ENCODE measurements around the gene SLC25A21. TPM values are rescaled to one million over a fixed set of nuclear protein-coding genes. Genes with fewer than 3 reads are reported as not detected.

SLC25A21 gene
- total and polyA plus RNA-seq, 2 of the 13 experiments (the other 11 are each of a cell fraction or from before 2014, with no cell fraction given) = 1.9 to 2.9 TPM

DNA sequence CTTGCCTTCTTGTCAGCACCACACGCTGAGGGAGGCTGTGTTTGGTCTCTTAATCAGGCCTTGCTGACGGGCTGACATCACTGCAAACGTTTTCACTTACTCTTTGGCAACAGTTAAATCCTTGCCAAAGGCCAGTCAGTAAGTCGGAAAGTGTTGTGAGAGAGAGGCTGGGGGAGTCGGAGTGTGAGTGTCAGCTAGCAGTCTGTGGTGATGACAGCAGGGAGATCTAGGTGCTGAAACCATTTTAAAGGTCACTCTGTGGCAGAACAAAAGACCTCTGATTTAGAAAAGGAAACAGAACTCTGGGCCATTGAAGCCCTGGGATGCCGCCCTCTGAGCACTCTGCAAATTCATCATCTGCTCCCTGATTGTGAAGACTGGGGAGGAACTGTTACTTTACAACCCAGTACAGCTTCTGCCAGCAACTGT, 367.3 kb downstream of the SLC25A21 start (continued):
- TF ChIP-seq ZNF770 (CRISPR knock-in tag; IDR thresholded peaks at IDR 0.05) (no peak), ZNF589 (CRISPR knock-in tag; conservative IDR thresholded peaks at IDR 0.05) (no peak), KDM6A (CRISPR knock-in tag; IDR thresholded peaks at IDR 0.05; ENCODE audit: low read depth) (no peak), KLF9 (CRISPR knock-in tag; IDR thresholded peaks at IDR 0.05; ENCODE audit: low read depth) (no peak), ZNF468 (CRISPR knock-in tag; IDR thresholded peaks at IDR 0.05) (no peak), IKZF1 (IDR thresholded peaks at IDR 0.05) (no peak)
- TF ChIP-seq, protein P1, sequence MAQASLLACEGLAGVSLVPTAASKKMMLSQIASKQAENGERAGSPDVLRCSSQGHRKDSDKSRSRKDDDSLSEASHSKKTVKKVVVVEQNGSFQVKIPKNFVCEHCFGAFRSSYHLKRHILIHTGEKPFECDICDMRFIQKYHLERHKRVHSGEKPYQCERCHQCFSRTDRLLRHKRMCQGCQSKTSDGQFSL (CRISPR knock-in tag; IDR thresholded peaks at IDR 0.05) = no peak

- ATAC-seq (no peak), FAIRE-seq (no peak), DNase-seq (ENCODE audit: low spot score) (no peak)
- BruUV-seq (replicated peaks) = no TSS peak
- TF ChIP-seq AHR (CRISPR knock-in tag; IDR thresholded peaks at IDR 0.05) = no peak
- no peak for TF ChIP-seq IRF1 (CRISPR knock-in tag; IDR thresholded peaks at IDR 0.05; ENCODE audit: low read depth)
- TF ChIP-seq SRF (IDR thresholded peaks at IDR 0.05; ENCODE audit: low read depth, low read length) = no peak
- TF ChIP-seq ZNF670 (CRISPR knock-in tag; IDR thresholded peaks at IDR 0.05; ENCODE audit: borderline replicate concordance) = no peak
- TF ChIP-seq ZNF282 (IDR thresholded peaks at IDR 0.05; ENCODE audit: partially characterized antibody) = no peak
- Histone ChIP-seq H3K4me2 (ENCODE audit: low read depth, low read length) (no peak overlapping the region), H3K79me2 (ENCODE audit: insufficient read depth, low read length) (no peaks in the 10 kb centered on the region), H4K20me1 (ENCODE audit: insufficient read depth, low read length) (no peaks in the 10 kb centered on the region), H2AFZ (ENCODE audit: low read length) (no peak overlapping the region), H3K4me3 (replicated peaks in 1 of 3; ENCODE audit: insufficient read depth in 1 of 3, low read depth in 2 of 3, low read length in 3 of 3) (no peak overlapping the region), H3K36me3 (replicated peaks in 1 of 2; ENCODE audit: control insufficient read depth in 1 of 2, insufficient read depth in 2 of 2, low read length in 2 of 2) (no peaks in the 10 kb centered on the region), H3K27ac (ENCODE audit: extremely low read length, insufficient read depth, low read length) (no peak overlapping the region), H3K4me1 (ENCODE audit: insufficient read depth, low read length) (no peaks in the 10 kb centered on the region), H3K9ac (ENCODE audit: insufficient read depth, low read depth, low read length) (no peak overlapping the region), H3K27me3 (ENCODE audit: control insufficient read depth in 1 of 2, insufficient read depth in 2 of 2, low read length in 2 of 2) (no peaks in the 10 kb centered on the region), H3K9me3 (ENCODE audit: low read length) (no peaks in the 10 kb centered on the region)
- CTCF ChIA-PET (ENCODE audit: low intra/inter-chr PET ratio, low total read pairs) = no interaction called here
- in situ Hi-C loops (cut with HindIII; ENCODE audit: extremely low pct_ligation_motif_present, low pct_unique_long_range_greater_than_20kb) (no loop called here), intact Hi-C loops (cut with micrococcal nuclease; ENCODE audit: unreplicated experiment) (no loop called here)
- WGBS (ENCODE audit: low lambda C conversion rate) = 48% methylated on average over 1 of the region's 1 CpG
- POLR2A ChIA-PET = no interaction called here
These were observed 374.8 kb downstream of the SLC25A21 start for GRCh38 chr14:36797634-36798033.
